Sigmoid colon (tissue), 7 donors: Measurements from ENCODE around the gene HOXB5. TPM values are rescaled to one million over a fixed set of nuclear protein-coding genes. Genes with fewer than 3 reads are reported as not detected.
A peak's percentile ranks its signal among the peaks of the same experiment; 100 is the strongest.

Source experiments
- DNase-seq: peaks from one replicate; pipeline ENCODE4 v3.0.0-alpha.2; 2019
- H3K27ac ChIP-seq, 4 donors: fragments of 200-600 bp; sonication (generic); one replicate each; pipeline ENCODE4 v1.5.1; 2016 to 2019; ENCODE audit warnings: mild to moderate bottlenecking in 1 of 4
- H3K27me3 ChIP-seq, 3 donors: fragments of 200-600 bp; sonication (generic); one replicate each; pipeline ENCODE4 v1.5.1; 2019; ENCODE audit warnings: mild to moderate bottlenecking in 1 of 3
- H3K36me3 ChIP-seq, 4 donors: fragments of 200-600 bp; sonication (generic); one replicate each; pipeline ENCODE4 v1.5.1; 2016 to 2019
- H3K4me1 ChIP-seq, 4 donors: fragments of 200-600 bp; sonication (generic); one replicate each; pipeline ENCODE4 v1.5.1; 2017 to 2019
- H3K4me3 ChIP-seq, 4 donors: fragments of 200-600 bp; sonication (generic); one replicate each; pipeline ENCODE4 v1.5.1; 2017 to 2019; ENCODE audit warnings: mild to moderate bottlenecking in 2 of 4, moderate library complexity in 1 of 4
- H3K9me3 ChIP-seq, 4 donors: fragments of 200-600 bp in 3 of 4; sonication (generic) in 3 of 4; one replicate each; pipeline versions ENCODE4 v1.5.1 to v1.6.1; 2013 to 2019
- EP300 ChIP-seq, 4 donors: sonication (generic); formaldehyde crosslinking; IDR thresholded peaks; one replicate each; pipeline ENCODE4 v1.6.1; 2017; ENCODE audit warnings: antibody characterized with exemption in 4 of 4
- POLR2A ChIP-seq, 2 donors: fragments of 450-650 bp; IDR thresholded peaks; one replicate each; pipeline ENCODE4 v1.6.1; 2016; ENCODE audit warnings: antibody characterized with exemption in 2 of 2, mild to moderate bottlenecking in 2 of 2, moderate library complexity in 2 of 2
- POLR2AphosphoS5 ChIP-seq, 4 donors: sonication (generic); formaldehyde crosslinking; IDR thresholded peaks; one replicate each; pipeline ENCODE4 v1.6.1; 2017; ENCODE audit warnings: antibody characterized with exemption in 4 of 4
- WGBS, 2 donors: extraction: QIAGEN DNeasy Blood & Tissue Kit; methylation state at CpG; one replicate each; pipeline ENCODE4 v1.1.7; 2013; 5-methylcytosine and 5-hydroxymethylcytosine counted together
- intact Hi-C: fragments of 100-400 bp; cut with DNase I; formaldehyde crosslinking; loops from one replicate; pipeline ENCODE4 v1.15.1; 2023
- polyA plus RNA-seq, 3 donors: library from polyadenylated mRNA; stranded (reverse); fragments of 200-250 nt; gene quantifications; one replicate each; pipeline ENCODE4 v1.2.3, GENCODE V29; 2013
- total RNA-seq, 4 donors: library from RNA; depleted of rRNA; stranded (reverse); fragments of >200 nt; gene quantifications; one replicate each; pipeline ENCODE4 v1.1.0, GENCODE V29; 2016
- TF ChIP-seq, protein P1 (sequence below), 4 experiments: fragments of 450-650 bp in 3 of 4; fragments of 200-600 bp in 1 of 4; IDR thresholded peaks; one replicate each; pipeline ENCODE4 v1.5.1; 2016 to 2019; ENCODE audit warnings: antibody characterized with exemption in 4 of 4, mild to moderate bottlenecking in 3 of 4, moderate library complexity in 2 of 4
- donor health status: healthy with polysubstance abuse.
- donor health status: Bipolar disorder and iron deficiency.
- donor health status: healthy.

The HOXB5 gene
- total and polyA plus RNA-seq, 7 donors: 1.5 to 13.9 (median 2.5) TPM

DNA sequence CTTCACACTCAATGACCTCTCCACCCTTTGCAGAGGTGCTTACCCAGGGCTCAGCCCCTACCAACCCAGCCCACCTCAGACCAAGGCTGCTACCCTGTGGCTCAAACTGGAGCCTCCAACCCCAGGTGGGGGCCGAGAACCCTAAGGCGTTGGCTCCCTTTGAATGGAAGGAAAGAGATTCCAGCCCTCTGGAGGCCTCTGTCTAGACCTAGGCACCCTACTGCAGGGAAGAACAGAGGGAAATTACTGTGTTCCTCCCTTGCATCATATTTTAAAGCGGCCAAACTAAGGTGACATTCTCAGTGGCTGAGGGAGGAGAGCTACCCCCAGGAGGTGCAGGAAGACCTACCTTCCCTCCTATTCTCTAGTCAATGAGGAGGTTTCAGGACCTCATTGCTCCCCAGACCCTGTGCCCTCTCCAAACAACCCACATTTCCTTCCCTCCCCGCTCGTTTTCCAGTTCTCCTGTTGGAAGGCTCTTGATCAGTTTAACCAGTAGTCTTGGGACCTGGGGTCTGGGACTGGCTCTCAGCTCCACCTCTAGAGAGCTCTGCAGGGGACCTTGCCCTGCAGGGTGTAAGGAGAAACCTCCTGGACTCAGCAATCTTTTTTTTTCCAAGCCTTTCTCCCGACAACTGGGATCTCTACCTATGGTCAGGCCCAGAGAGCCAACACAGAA lies 27.0 kb upstream of the HOXB5 start:
- 35 to 61% methylated on average over 6 of the region's 6 CpGs for WGBS, 2 donors
- H3K27ac ChIP-seq: no peak overlapping the region
- intact Hi-C loops: loop anchor here (5.0 kb wide), 1 partner anchor 107 kb away; the partner anchor contains the start of gene HOXB13
- H3K36me3 ChIP-seq: no peaks in the 10 kb centered on the region
- DNase-seq: no peak
- no peaks in the 10 kb centered on the region for H3K9me3 ChIP-seq
- TF ChIP-seq POLR2A (IDR thresholded peaks at IDR 0.05) (no peak), POLR2AphosphoS5 (IDR thresholded peaks at IDR 0.05) (no peak), EP300 (IDR thresholded peaks at IDR 0.05) (no peak)
- TF ChIP-seq, protein P1, sequence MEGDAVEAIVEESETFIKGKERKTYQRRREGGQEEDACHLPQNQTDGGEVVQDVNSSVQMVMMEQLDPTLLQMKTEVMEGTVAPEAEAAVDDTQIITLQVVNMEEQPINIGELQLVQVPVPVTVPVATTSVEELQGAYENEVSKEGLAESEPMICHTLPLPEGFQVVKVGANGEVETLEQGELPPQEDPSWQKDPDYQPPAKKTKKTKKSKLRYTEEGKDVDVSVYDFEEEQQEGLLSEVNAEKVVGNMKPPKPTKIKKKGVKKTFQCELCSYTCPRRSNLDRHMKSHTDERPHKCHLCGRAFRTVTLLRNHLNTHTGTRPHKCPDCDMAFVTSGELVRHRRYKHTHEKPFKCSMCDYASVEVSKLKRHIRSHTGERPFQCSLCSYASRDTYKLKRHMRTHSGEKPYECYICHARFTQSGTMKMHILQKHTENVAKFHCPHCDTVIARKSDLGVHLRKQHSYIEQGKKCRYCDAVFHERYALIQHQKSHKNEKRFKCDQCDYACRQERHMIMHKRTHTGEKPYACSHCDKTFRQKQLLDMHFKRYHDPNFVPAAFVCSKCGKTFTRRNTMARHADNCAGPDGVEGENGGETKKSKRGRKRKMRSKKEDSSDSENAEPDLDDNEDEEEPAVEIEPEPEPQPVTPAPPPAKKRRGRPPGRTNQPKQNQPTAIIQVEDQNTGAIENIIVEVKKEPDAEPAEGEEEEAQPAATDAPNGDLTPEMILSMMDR (IDR thresholded peaks at IDR 0.05): no peak
- H3K27me3 ChIP-seq: peaks cover 75 to 100% (median 97%) of the 10 kb centered on the region in 3 donors
- peaks cover 0 to 30% (median 28%) of the 10 kb centered on the region in 4 donors for H3K4me1 ChIP-seq
- no peak overlapping the region for H3K4me3 ChIP-seq

DNA sequence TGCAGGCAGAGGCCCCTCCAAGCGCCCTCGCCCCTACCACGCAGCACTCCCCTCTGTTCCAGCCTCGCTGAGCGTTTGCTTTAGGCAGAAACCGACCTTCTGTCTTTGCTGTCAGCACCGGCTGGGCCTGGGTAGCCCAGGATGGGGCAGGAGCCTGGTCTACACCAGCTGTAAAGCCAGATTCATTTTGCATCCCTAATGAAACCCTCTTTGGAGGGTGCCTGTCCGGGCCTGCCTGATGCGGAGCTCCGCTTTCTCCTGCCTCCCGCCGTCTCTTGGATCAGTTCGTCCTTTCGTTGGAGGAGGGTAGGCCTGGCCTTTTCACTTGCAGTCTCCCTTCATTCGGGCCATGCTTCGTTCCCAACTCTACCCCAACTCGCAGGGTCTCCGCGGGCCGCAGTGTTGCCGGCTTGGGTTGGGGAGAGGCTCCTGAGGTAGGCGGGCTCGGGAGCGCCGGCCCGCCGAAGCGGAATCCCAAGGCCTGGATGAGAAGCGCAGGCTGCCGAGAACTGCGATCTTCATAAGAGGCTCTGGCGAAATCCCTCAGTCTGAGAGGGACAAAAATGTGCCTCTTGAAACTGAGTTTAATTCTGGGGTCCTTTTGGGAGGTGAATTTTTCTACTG lies 26.4 kb upstream of the HOXB5 start:
- Histone ChIP-seq H3K27ac (no peak overlapping the region), H3K36me3 (no peaks in the 10 kb centered on the region), H3K27me3 (peaks cover 73 to 100% (median 96%) of the 10 kb centered on the region in 3 donors), H3K4me3 (no peak overlapping the region), H3K9me3 (no peaks in the 10 kb centered on the region), H3K4me1 (peaks cover 0 to 23% (median 21%) of the 10 kb centered on the region in 4 donors)
- TF ChIP-seq, protein P1 (IDR thresholded peaks at IDR 0.05): no peak
- TF ChIP-seq POLR2AphosphoS5 (IDR thresholded peaks at IDR 0.05) (no peak), POLR2A (IDR thresholded peaks at IDR 0.05) (no peak), EP300 (IDR thresholded peaks at IDR 0.05) (no peak)
- 22 to 62% methylated on average over 32 of the region's 32 CpGs for WGBS, 2 donors
- DNase-seq: no peak
- intact Hi-C loops: loop anchor here (2.0 to 10.0 kb wide), 6 partner anchors 97 to 595 kb away; partner anchors contain the start of genes HOXB13 and IGF2BP1

- peaks cover 79 to 100% (median 97%) of the 10 kb centered on the region in 3 donors for H3K27me3 ChIP-seq
- H3K27ac ChIP-seq: no peak overlapping the region
- intact Hi-C loops: loop anchor here (1.0 to 10.0 kb wide), 6 partner anchors 99 to 594 kb away; partner anchors contain the start of gene IGF2BP1
- H3K4me3 ChIP-seq: no peak overlapping the region
- TF ChIP-seq, protein P1 (IDR thresholded peaks at IDR 0.05): peak; percentile 95 to 99 (median 96)
- TF ChIP-seq POLR2AphosphoS5 (IDR thresholded peaks at IDR 0.05) (peak in 2 of 4 donors; percentile 32 to 50), POLR2A (IDR thresholded peaks at IDR 0.05) (no peak), EP300 (IDR thresholded peaks at IDR 0.05) (no peak)
- H3K9me3 ChIP-seq: no peaks in the 10 kb centered on the region
- no peaks in the 10 kb centered on the region for H3K36me3 ChIP-seq
- WGBS, 2 donors: 2 to 6% methylated on average over 25 of the region's 25 CpGs
- peak; percentile 95 for DNase-seq
- H3K4me1 ChIP-seq: peaks cover 0 to 32% (median 26%) of the 10 kb centered on the region in 4 donors
Observed at GRCh38 chr17:48618256-48618896, 24.8 kb upstream of the HOXB5 start.

GRCh38 chr17:48617471-48618255 lies 24.1 kb upstream of the HOXB5 start:
- no peak overlapping the region for H3K4me3 ChIP-seq
- DNase-seq: no peak
- intact Hi-C loops: loop anchor here (1.0 to 10.0 kb wide), 6 partner anchors 100 to 593 kb away; partner anchors contain the start of gene IGF2BP1
- H3K36me3 ChIP-seq: no peaks in the 10 kb centered on the region
- H3K27ac ChIP-seq: no peak overlapping the region
- TF ChIP-seq POLR2A (IDR thresholded peaks at IDR 0.05) (no peak), POLR2AphosphoS5 (IDR thresholded peaks at IDR 0.05) (peak in 1 of 4 donors; percentile 49)
- TF ChIP-seq, protein P1 (IDR thresholded peaks at IDR 0.05): no peak
- peaks cover 83 to 100% (median 96%) of the 10 kb centered on the region in 3 donors for H3K27me3 ChIP-seq
- H3K9me3 ChIP-seq: no peaks in the 10 kb centered on the region
- 4 to 12% methylated on average over 43 of the region's 43 CpGs for WGBS, 2 donors
- H3K4me1 ChIP-seq: peaks cover 0 to 39% (median 33%) of the 10 kb centered on the region in 4 donors
